Mesendoderm (in vitro differentiated cells): ENCODE measurements around the gene CCDC141.
A peak's percentile ranks its signal among the peaks of the same experiment; 100 is the strongest.

Experiments used
- DNase-seq: peaks from one replicate; pipeline ENCODE4 v3.0.0; 2013
- H2AK5ac ChIP-seq: 2 replicates; pipeline ENCODE4 v1.6.1; 2013; ENCODE audit warnings: low read length, inconsistent platforms
- H2BK120ac ChIP-seq: 2 replicates; pipeline ENCODE4 v1.6.1; 2013; ENCODE audit warnings: low read depth, mild to moderate bottlenecking, low read length, moderate library complexity, mixed read lengths
- H2BK15ac ChIP-seq: replicated peaks from 2 replicates; pipeline ENCODE4 v1.6.1; 2013; ENCODE audit warnings: low read depth, mild to moderate bottlenecking, moderate library complexity
- H2BK5ac ChIP-seq: 2 replicates; pipeline ENCODE4 v1.6.1; 2013; ENCODE audit warnings: low read length, inconsistent platforms
- H3K18ac ChIP-seq: 2 replicates; pipeline ENCODE4 v1.6.1; 2013; ENCODE audit warnings: mild to moderate bottlenecking, low read length, mixed read lengths
- H3K23ac ChIP-seq: one replicate; pipeline ENCODE4 v1.6.1; 2013; ENCODE audit warnings: low read length
- H3K27ac ChIP-seq: 2 replicates; pipeline ENCODE4 v1.5.1; 2013; ENCODE audit warnings: low read depth, mild to moderate bottlenecking, inconsistent platforms, low read length, moderate library complexity
- H3K27me3 ChIP-seq: 2 replicates; pipeline ENCODE4 v1.6.1; 2013; ENCODE audit warnings: low read length, control low read depth, mild to moderate bottlenecking, inconsistent platforms; ENCODE audit not compliant: insufficient read depth, poor library complexity
- H3K36me3 ChIP-seq: 2 replicates; pipeline ENCODE4 v1.6.1; 2013; ENCODE audit warnings: low read length, inconsistent platforms; ENCODE audit not compliant: control insufficient read depth, insufficient read depth
- H3K4ac ChIP-seq: one replicate; pipeline ENCODE4 v1.6.1; 2013; ENCODE audit warnings: low read depth, mild to moderate bottlenecking, low read length, moderate library complexity
- H3K4me1 ChIP-seq: 2 replicates; pipeline ENCODE4 v1.6.1; 2013; ENCODE audit warnings: low read depth, low read length, inconsistent platforms; ENCODE audit not compliant: control insufficient read depth
- H3K4me2 ChIP-seq: 2 replicates; pipeline ENCODE4 v1.6.1; 2013; ENCODE audit warnings: low read length
- H3K4me3 ChIP-seq: 2 replicates; pipeline ENCODE4 v1.5.1; 2013; ENCODE audit warnings: mild to moderate bottlenecking, low read length
- H3K56ac ChIP-seq: one replicate; pipeline ENCODE4 v1.6.1; 2013; ENCODE audit warnings: low read length
- H3K79me1 ChIP-seq: 2 replicates; pipeline ENCODE4 v1.6.1; 2013; ENCODE audit warnings: low read length, inconsistent platforms
- H3K79me2 ChIP-seq: 2 replicates; pipeline ENCODE4 v1.6.1; 2013; ENCODE audit warnings: mild to moderate bottlenecking, low read length; ENCODE audit not compliant: control insufficient read depth, insufficient read depth
- H3K9ac ChIP-seq: 2 replicates; pipeline ENCODE4 v1.6.1; 2013; ENCODE audit warnings: low read length, inconsistent platforms
- H4K5ac ChIP-seq: one replicate; pipeline ENCODE4 v1.6.1; 2013; ENCODE audit warnings: low read length
- H4K8ac ChIP-seq: one replicate; pipeline ENCODE4 v1.6.1; 2013; ENCODE audit warnings: low read depth, mild to moderate bottlenecking, control low read depth, low read length, moderate library complexity
- WGBS: extraction: QIAGEN DNeasy Blood & Tissue Kit; methylation state at CpG from one replicate; pipeline ENCODE4 v1.1.7; 2013; ENCODE audit warnings: low lambda C conversion rate, missing lambda C conversion rate; ENCODE audit not compliant: insufficient coverage; ENCODE audit errors: extremely low coverage; 5-methylcytosine and 5-hydroxymethylcytosine counted together

The CCDC141 gene

DNA sequence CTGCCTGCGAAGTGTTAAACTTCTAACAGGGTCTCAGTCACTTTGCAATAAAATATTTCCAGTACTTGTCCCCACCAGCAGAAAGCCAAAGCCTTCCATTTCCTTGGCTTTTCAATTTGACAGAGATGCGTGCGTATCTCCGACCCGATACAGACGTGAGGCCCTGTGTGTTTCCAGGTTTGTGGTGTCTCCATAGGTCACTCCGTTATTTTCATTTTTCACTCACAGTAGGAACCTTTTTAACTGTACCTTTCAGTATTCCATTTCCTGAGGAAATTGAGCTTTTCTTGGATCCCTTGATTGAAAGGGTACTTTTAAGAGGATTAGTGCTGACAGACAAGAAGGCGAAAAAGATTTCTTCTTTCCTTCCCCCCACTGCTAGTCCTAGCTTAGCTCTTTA lies 126.4 kb downstream of the CCDC141 start:
- no peak overlapping the region for H4K5ac ChIP-seq
- H3K4ac ChIP-seq, result no peak overlapping the region
- no peaks in the 10 kb centered on the region for H3K4me1 ChIP-seq
- H3K18ac ChIP-seq, result no peak overlapping the region
- no peak overlapping the region for H4K8ac ChIP-seq
- no peaks in the 10 kb centered on the region for H3K79me2 ChIP-seq
- no peak overlapping the region for H3K23ac ChIP-seq
- no peak overlapping the region for H2BK15ac ChIP-seq
- no peak overlapping the region for H3K9ac ChIP-seq
- H3K36me3 ChIP-seq, result no peaks in the 10 kb centered on the region
- H2BK5ac ChIP-seq, result no peak overlapping the region
- H2BK120ac ChIP-seq, result no peak overlapping the region
- no peak overlapping the region for H3K27ac ChIP-seq
- H2AK5ac ChIP-seq, result no peak overlapping the region
- no peak overlapping the region for H3K4me3 ChIP-seq
- no peak for DNase-seq
- H3K56ac ChIP-seq, result no peak overlapping the region
- WGBS, result no CpG with 5 or more reads among the region's 8 CpGs
- no peaks in the 10 kb centered on the region for H3K79me1 ChIP-seq
- H3K27me3 ChIP-seq, result no peaks in the 10 kb centered on the region
- H3K4me2 ChIP-seq, result no peak overlapping the region

GRCh38 chr2:178920916-178921513 lies 128.9 kb downstream of the CCDC141 start:
- no peaks in the 10 kb centered on the region for H3K79me1 ChIP-seq
- H3K4me3 ChIP-seq, result no peak overlapping the region
- no peak overlapping the region for H3K23ac ChIP-seq
- no peak for DNase-seq
- no peak overlapping the region for H2AK5ac ChIP-seq
- H3K9ac ChIP-seq, result no peak overlapping the region
- H2BK5ac ChIP-seq, result no peak overlapping the region
- H3K79me2 ChIP-seq, result no peaks in the 10 kb centered on the region
- WGBS, result no CpG with 5 or more reads among the region's 3 CpGs
- no peaks in the 10 kb centered on the region for H3K27me3 ChIP-seq
- H3K27ac ChIP-seq, result no peak overlapping the region
- H3K36me3 ChIP-seq, result no peaks in the 10 kb centered on the region
- H4K8ac ChIP-seq, result no peak overlapping the region
- H3K4ac ChIP-seq, result no peak overlapping the region
- H2BK120ac ChIP-seq, result no peak overlapping the region
- H4K5ac ChIP-seq, result no peak overlapping the region
- H3K18ac ChIP-seq, result no peak overlapping the region
- H2BK15ac ChIP-seq, result no peak overlapping the region
- no peak overlapping the region for H3K56ac ChIP-seq
- no peaks in the 10 kb centered on the region for H3K4me1 ChIP-seq
- H3K4me2 ChIP-seq, result no peak overlapping the region

- no peak overlapping the region for H3K9ac ChIP-seq
- DNase-seq, result no peak
- H3K18ac ChIP-seq, result no peak overlapping the region
- no peak overlapping the region for H3K4ac ChIP-seq
- no peaks in the 10 kb centered on the region for H3K79me2 ChIP-seq
- H3K4me3 ChIP-seq, result no peak overlapping the region
- H3K23ac ChIP-seq, result no peak overlapping the region
- no peaks in the 10 kb centered on the region for H3K36me3 ChIP-seq
- no peak overlapping the region for H3K4me2 ChIP-seq
- no peak overlapping the region for H3K56ac ChIP-seq
- no peaks in the 10 kb centered on the region for H3K4me1 ChIP-seq
- no peaks in the 10 kb centered on the region for H3K79me1 ChIP-seq
- no peak overlapping the region for H3K27ac ChIP-seq
- no peak overlapping the region for H4K8ac ChIP-seq
- H2BK120ac ChIP-seq, result no peak overlapping the region
- H2BK15ac ChIP-seq, result no peak overlapping the region
- no peaks in the 10 kb centered on the region for H3K27me3 ChIP-seq
- H2BK5ac ChIP-seq, result no peak overlapping the region
- H2AK5ac ChIP-seq, result no peak overlapping the region
- H4K5ac ChIP-seq, result no peak overlapping the region
- WGBS, result no CpG with 5 or more reads among the region's 4 CpGs
Measured at GRCh38 chr2:178917555-178917954, 132.4 kb downstream of the CCDC141 start.

DNA sequence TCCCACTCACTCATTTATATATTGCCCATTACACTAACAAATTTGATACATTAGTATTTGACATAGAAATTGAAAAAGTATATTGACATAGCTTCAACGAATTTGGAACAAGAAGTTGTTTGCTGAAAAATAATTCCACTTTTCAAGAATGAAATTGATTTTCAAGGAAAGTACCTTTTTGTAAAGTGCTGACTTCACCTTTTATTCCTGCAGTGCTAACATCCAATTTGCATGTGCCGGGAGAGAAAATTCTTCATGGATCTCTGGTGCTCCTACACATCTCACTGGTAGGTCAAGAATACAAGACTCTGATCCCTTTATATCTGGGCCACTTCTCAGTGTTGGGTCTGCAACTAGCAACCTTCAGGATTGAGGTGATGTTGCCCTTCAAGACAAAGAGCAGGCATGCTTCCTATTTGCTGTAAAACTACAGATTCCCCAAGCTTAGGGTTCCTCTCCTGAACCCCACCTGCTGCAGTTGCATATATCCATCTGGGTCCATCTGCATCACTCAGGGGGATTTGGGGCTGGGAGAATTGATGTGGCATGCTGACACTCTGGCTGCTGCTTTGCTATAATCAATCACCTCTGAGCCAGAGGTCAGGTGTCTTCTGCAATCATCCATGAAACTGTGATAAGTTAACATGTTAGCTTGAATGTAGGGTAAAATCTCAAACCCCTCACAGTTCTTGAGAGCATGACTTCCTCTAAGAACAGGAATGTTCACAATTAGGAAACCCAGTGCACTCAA lies 134.3 kb downstream of the CCDC141 start:
- Histone ChIP-seq H3K79me1 (no peaks in the 10 kb centered on the region), H2AK5ac (no peak overlapping the region), H3K27me3 (no peaks in the 10 kb centered on the region), H3K18ac (no peak overlapping the region), H3K56ac (no peak overlapping the region), H4K8ac (no peak overlapping the region), H3K36me3 (no peaks in the 10 kb centered on the region), H2BK120ac (no peak overlapping the region), H3K4me2 (no peak overlapping the region), H3K4me1 (no peaks in the 10 kb centered on the region), H3K4ac (no peak overlapping the region), H3K79me2 (no peaks in the 10 kb centered on the region), H2BK5ac (no peak overlapping the region), H2BK15ac (no peak overlapping the region), H4K5ac (no peak overlapping the region), H3K9ac (no peak overlapping the region), H3K27ac (no peak overlapping the region), H3K4me3 (no peak overlapping the region), H3K23ac (no peak overlapping the region)
- DNase-seq, result no peak
- WGBS, result no CpG with 5 or more reads among the region's 2 CpGs

DNA sequence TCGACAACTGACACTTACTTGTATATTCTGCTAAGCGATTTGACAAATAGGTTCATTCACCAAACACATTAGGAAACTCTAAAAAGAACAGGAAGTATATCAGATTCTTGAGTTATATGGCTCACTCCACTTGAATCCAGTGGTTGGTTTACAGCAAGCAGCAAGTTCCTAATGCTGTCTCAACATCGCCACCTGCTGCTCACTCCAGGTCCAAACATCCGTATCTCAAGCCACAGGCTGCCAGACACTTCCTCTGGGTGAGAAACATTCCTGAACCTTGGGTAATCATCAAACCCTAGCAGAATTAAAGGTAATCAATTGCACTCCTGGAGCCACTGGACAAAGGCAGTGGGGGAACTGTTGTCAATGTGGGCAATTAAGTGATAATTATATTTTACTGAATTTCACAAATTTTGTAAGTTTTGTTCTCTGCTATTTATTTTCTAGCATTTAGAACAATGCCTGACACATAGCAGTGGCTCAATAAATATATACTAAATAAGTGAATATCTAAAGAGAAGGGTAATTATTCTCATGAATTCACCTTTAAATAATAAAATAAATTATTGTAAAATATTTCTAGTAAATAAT lies 135.6 kb downstream of the CCDC141 start:
- WGBS, result no CpG with 5 or more reads among the region's 4 CpGs
- no peaks in the 10 kb centered on the region for H3K79me2 ChIP-seq
- H3K4me3 ChIP-seq, result no peak overlapping the region
- no peak overlapping the region for H2BK5ac ChIP-seq
- no peaks in the 10 kb centered on the region for H3K27me3 ChIP-seq
- H4K8ac ChIP-seq, result no peak overlapping the region
- no peak overlapping the region for H2BK15ac ChIP-seq
- H4K5ac ChIP-seq, result no peak overlapping the region
- H2BK120ac ChIP-seq, result no peak overlapping the region
- H3K4ac ChIP-seq, result no peak overlapping the region
- H3K79me1 ChIP-seq, result no peaks in the 10 kb centered on the region
- H3K36me3 ChIP-seq, result no peaks in the 10 kb centered on the region
- no peak overlapping the region for H3K56ac ChIP-seq
- no peak overlapping the region for H3K9ac ChIP-seq
- H3K27ac ChIP-seq, result no peak overlapping the region
- H3K23ac ChIP-seq, result no peak overlapping the region
- peak; percentile 93 for DNase-seq
- H3K4me2 ChIP-seq, result no peak overlapping the region
- no peak overlapping the region for H3K18ac ChIP-seq
- no peaks in the 10 kb centered on the region for H3K4me1 ChIP-seq
- H2AK5ac ChIP-seq, result no peak overlapping the region
